NB4 (cell line): ENCODE results near the gene TSPAN5.

Source experiments
- MYC ChIP-seq: IDR thresholded peaks from 2 replicates; pipeline ENCODE4 v1.6.1; 2011; ENCODE audit warnings: low read depth, low read length
- TF ChIP-seq, protein P1 (sequence below): IDR thresholded peaks from one replicate; pipeline ENCODE4 v1.5.1; 2012; ENCODE audit warnings: low read depth, low read length

DNA sequence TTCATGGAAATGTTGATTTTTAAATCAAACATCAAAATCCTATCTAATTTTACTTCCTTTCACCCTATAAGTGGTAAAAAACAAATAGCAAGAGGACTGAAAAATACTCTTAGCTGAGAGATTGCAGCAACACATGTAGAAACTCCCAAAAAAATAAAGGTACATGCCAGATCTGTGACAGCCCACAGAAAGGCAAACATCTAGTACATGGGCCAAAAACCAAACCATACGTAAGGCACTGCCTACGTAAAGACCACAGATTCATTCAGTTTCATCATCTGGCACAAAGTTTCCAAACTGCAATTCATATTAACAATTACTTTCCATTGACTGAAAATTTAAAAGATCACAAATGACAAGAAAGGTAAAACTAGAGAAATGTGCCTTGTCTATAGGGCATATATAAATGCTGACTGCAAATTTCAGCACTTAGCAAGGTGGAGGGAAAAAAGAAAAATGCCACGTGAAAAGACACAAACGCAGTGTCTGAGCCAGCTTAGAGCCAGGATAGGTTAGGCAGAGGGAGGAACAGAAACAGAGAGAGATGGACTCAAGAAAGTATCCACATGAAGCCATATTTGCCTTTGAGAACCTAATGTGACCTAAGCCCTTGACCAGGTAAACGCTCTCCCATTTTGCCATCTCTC lies 88.1 kb downstream of the TSPAN5 start:
- no peak for TF ChIP-seq MYC
- TF ChIP-seq, protein P1, sequence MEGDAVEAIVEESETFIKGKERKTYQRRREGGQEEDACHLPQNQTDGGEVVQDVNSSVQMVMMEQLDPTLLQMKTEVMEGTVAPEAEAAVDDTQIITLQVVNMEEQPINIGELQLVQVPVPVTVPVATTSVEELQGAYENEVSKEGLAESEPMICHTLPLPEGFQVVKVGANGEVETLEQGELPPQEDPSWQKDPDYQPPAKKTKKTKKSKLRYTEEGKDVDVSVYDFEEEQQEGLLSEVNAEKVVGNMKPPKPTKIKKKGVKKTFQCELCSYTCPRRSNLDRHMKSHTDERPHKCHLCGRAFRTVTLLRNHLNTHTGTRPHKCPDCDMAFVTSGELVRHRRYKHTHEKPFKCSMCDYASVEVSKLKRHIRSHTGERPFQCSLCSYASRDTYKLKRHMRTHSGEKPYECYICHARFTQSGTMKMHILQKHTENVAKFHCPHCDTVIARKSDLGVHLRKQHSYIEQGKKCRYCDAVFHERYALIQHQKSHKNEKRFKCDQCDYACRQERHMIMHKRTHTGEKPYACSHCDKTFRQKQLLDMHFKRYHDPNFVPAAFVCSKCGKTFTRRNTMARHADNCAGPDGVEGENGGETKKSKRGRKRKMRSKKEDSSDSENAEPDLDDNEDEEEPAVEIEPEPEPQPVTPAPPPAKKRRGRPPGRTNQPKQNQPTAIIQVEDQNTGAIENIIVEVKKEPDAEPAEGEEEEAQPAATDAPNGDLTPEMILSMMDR = no peak
